NCI-H2029 (cell line): ENCODE measurements around the gene TXNDC8.

Experiments used
- DNase-seq: peaks from one replicate; lab custom pipeline; 2025; lab: John Stamatoyannopoulos, UW

The TXNDC8 gene

DNA sequence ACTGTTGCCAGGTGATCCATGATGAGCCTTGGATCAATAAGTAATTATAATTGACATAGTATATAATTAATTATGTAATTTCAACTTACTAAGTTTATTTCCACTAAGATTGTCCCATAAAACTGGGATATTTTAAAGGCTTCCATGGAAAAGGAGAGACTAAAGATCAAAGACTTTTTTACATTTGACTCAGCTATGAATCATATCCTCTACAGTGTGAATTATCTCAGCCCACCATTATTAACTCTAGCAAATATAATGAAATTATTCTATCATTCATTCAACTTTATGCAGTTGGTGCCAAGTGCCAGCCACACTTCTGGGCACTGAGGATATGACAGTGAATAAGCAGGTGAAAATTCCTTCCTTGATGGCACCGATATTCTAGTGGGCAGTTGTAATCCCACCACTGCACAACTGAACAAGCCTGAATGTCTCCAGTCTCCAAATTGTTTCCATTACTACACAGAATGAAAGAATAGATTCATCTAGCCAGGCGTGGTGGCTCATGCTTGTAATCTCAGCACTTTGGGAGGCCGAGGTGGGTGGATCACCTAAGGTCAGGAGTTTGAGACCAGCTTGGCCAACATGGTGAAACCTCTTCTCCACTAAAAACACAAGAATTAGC, 59.5 kb downstream of the TXNDC8 start:
- no peak for DNase-seq

DNA sequence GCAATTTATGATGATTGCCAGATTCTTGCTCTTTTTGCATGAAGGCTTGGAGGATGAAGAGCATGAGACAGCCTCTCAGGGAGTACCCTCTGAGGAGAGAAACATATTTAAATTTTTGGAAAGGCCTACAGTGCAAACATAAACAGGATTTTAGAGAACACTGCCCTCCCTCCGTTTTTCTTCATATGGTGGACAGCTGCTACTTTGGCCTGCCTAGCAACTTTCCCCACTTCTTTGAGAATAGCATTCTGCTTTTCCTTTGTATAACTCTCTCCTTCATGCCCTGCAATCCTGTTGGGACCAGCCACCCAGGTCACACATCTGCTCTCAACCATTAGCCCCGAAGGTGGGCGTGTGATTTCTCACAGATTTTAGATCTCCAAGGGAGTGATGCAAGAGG, 60.9 kb downstream of the TXNDC8 start:
- no peak for DNase-seq

DNA sequence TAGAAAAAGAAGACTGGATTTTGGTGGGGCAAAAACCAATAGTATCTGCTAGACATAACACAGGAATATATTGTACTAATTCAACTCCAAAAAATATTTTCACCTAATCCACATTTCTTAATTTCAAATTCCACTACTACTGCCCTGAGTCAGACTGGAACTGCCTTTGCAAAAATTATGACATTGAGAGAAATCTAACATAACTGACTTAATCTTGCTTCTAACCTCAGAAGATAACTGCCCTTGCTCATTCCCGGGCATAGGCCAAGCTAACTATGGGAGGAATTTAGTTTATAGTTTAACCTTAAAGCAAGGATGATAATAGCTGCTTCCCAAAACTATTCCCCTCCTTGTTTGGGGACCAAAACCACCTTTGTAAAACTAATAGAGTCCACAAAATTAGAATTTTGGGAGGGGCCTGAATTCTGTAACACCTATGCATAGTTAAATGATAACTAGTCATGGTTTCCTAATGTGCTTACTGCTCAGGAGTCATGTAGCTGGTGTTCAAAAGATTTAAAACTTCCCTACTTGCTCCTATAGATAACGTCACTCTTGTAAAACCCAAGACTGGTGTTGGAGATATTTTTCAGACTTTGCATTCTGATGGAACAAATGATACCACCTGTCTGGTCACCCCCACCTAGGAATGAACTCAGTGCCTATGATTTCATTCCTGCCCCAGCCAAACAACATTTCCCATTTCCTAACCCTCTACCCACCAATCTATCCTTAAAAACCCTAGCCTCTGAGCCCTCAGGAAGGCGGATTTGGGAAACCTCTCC, 67.3 kb downstream of the TXNDC8 start:
- DNase-seq: no peak

DNA sequence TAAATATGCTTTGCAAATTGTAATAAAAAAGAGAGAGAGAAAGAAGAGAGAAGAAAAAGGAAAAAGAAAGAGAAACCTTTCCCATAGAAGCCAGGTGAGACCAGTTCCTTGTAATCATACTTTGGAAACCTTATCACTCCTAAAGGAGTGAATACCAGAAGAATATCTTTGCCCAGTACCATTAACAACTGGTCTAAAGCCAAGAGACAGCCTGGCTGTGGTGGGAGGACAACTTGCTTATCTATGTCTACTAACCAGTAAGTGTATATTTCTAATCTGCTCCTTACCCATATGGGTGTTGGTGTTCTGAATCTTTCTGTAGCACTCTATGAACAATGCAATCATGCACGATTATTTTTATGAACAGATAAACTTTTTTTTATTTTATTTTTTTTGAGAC, 70.9 kb downstream of the TXNDC8 start:
- no peak for DNase-seq

DNA sequence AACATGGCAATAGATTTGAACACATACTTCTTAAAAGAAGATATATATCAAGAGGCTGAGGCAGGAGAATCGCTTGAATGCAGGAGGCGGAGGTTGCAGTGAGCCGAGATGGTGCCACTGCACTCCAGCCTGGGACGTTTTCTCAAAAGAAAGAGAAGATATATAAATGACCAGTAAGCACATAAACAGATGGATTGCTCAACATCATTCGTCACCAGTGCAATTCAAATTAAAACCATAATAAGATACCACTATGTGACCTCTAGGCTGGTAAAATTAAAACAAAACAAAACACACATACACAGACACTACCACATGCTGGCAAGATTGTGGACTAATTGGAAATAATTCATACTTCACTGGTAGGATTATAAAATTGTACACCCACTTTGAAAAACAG, 76.0 kb downstream of the TXNDC8 start:
- no peak for DNase-seq

DNA sequence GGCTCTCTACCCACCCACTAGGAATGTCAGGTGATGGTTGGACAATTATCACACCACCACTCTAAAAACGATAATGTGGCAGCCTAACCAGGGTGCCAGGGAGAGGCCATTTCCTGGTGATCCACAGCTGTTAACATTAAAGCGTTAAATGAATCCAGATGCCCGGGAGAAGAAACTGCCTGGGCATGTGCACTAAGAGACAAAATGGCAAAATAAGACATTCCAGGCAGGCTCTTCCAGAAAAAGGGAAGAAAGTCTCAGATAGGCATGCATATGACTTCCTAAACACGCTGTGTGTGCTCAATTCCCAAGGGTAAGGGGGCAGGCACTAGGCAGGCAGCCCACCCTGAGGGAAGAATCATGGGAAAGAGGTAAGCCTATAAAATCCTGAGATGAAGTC, 76.8 kb downstream of the TXNDC8 start:
- no peak for DNase-seq

DNA sequence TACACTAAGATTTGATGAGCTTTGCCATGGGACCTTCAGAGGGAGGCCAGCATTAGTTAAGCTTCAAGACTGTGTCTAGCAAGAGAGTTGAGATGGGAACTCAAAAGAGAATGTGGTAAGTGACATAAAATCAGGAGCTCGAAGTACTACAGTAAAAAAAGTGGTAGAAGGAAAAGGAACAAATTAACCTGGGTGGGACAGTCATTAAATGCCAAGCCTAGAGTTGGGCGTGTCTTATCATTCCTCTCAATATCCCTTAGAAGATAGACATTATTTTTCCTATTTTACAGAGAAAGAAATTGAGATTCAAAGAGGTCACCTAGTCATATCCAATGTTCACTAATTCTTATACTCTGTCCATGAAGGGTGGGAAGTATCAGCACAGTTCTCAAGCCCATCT, 78.1 kb downstream of the TXNDC8 start:
- DNase-seq: no peak

DNA sequence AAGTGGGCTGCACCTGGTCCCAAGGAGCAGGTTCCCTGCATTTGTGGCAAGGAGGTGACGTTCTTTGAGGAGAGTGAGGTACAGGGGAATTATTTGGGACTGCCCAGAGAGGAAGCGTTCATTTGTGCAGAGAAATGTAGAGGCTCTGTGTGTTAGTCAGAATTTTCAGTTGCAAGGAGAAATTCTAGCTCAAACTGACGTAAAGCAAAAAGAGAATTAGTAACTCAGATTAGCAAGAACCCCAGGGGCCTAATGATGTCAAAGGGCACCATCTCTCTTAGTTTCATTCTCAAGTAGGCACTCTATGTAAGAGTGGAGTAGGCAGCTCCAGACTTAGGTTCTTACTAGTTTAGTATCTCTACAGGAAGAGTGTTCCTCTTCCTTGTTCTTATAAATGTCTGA, 79.0 kb downstream of the TXNDC8 start:
- DNase-seq: no peak

DNA sequence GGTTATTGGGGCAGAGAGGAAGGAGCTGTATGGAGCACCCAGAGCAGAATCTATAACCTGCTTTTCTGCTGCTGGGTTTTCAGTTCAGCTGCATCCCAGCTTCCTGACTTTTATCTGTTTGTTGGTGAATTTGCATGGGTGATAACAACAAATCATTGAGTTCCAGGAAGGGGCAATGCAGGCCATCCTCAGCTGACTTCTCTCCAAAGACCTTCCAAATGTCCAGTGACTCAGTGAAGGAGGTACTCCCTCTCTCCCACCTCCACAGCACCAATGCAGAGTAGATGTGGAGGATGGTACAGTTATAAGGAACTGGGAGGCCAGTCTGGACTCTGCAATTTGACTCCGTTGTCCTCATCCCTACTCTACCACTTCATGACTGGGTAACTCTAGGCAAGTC, 79.7 kb downstream of the TXNDC8 start:
- DNase-seq: no peak

DNA sequence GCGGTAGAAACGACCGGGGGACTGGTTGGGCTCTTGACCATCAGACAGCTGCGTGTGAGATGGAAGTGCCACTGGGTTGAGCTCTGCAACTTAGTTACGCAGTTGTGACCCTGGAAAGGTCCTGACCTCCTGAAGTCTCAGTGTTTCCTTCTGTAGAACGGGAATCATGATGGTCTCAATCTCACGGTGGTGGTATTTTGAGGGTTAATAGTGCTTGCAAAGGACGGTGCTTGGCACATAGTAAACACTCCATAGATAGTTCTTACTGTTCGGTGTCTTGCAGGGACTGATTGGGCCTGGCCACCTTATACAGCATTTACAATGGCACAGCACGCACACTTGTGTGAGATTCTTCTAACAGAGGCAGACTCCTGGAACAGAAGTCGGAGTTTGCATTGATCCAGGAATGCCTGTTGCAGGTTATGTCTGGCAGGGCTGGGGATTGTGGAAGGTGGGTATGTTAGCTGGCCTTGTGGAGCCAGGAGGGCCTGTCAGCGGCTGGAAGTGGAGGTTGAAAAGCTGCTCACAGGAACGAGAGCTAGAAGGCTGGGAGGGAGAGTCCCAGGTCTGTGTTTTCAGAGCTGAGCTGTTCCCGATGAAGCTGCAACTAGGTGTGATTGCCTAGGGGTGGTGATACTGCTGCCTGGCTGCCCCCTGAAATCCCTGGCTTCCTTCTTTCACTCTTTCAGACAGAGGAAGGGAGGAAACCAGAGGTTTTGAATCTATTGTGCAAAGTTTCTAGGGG, 80.4 kb downstream of the TXNDC8 start:
- no peak for DNase-seq

DNA sequence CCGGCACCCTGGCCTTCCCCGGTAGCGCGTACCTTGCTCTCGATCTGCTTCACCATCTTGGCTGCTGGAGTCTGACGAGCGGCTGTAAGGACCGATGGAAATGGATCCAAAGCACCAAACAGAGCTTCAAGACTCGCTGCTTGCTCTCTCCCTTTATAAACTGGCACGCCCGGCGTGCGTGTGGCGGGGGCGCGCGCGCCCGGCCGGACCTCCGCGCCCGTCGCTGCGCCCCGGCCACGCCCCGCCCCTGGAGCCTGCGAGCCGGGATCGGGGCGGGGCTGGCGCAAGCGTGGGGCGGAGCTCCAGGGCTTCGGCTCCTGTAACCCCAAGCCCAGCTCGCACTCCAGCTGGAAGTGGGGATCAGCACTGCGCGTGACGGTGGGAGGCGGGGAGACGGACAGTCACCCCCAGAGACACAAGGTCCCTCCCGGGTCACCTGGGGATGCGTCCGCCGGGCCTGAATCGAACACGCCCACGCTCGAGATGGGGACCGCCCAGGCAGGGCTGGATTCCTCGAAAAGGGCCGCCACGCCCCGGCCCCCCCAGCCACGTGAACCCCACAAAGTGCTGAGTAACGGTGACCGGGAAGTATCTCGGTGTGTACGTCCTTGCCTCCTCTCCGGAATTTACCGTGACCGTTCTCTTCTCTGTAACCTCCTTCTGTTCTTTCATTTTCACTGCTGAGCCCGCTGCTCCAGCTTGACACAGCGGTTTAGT, 81.1 kb downstream of the TXNDC8 start, which contains the start of gene TXN:
TSS of gene TXN (minus strand) at position 128 of the 717 bp plus-strand sequence. CDS start at position 56, 72 bp downstream.
- DNase-seq: peak; percentile 84

DNA sequence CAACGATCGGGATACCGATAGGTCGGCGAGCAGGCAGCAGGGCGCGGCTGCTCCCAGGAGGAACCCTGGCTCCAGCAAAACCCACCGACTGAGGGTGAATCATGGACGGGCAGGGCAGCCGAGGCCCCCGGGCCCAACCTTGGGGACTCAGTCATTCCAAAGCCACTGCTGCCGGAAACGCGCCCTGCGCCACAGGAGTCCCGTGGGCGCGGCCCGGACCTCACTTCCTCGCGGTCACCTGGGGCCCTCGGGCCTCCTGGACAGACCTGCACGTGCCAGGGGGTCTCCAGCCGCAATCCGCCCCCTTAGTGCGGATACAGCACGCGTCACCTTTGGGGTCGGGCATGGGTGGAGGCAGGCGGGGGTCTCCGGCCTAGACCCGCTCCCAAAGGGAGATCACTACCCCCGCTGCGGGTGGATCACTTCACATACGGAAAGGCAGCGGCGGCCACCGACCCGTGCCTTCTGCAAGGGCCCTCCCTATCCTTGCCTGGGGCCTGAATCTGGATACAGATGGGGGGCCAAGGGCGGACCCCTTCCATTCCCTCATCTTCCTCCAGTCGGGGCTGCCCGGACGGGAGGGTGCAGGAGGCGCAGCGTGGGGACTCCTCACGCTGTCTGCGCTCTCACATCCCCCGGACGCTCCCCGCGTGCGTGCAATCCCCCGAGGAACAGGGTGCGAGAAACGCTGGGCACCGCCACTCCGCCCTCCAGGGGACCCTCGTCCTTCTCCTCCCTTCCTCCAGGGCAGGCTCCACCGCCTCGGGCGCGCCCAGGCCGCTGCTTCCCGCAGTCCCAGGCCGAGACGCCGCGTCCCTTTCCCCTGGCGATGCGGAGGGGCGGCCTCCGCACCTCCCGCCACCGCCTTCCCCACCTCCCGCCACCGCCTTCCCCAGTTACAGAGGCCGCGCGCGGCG, 81.9 kb downstream of the TXNDC8 start:
- DNase-seq: no peak

DNA sequence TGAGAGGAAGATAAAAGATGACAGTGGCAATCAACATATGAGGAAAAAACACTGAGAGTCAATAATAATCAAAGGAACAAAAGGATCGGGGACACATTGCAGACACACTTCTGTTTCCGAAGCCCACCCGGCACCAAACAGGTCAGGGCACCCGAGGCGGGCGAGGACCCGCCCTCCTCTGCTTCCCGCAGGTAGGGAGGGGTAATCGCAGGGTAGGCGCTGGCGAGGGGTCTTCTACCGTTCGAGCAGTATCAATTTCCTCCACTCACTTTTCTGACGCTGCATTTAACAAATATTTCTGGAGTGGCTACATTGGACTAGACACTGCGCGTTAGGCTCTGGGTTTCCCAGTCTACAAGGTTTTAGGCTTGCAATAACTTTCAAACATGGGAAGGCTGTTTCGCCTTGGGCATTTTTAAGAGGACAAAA, 82.6 kb downstream of the TXNDC8 start:
- no peak for DNase-seq

DNA sequence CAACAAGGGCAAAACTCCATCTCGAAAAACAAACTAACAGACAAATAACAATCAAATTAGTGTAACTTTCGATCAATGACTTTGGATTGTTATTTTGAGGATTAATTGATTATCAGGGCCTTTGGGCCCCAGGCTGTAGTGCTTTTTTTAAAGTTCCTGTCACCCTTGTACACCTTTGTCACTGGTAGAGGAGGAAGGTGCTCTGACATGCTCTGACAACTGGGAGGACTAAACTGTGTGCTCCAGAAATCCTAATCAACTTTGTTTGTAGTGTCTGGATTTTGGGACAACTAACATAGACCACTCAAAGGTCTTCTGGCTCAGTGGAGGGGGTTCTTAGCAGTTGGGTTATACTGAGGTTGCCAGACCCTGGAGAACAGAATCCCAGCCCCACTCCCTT, 83.2 kb downstream of the TXNDC8 start:
- no peak for DNase-seq
